Hepatocyte (in vitro differentiated cells): Measurements from ENCODE around the gene PRSS27.

Source experiments
- EZH2 ChIP-seq: fragments of 200-600 bp; sonication (generic); IDR thresholded peaks from 2 replicates; pipeline ENCODE4 v1.6.1; 2016; ENCODE audit warnings: antibody characterized with exemption, mild to moderate bottlenecking, borderline replicate concordance
- TF ChIP-seq, protein P1 (sequence below): fragments of 200-600 bp; sonication (generic); IDR thresholded peaks from 2 replicates; pipeline ENCODE4 v1.5.1; 2016; ENCODE audit warnings: antibody characterized with exemption, mild to moderate bottlenecking; ENCODE audit not compliant: poor library complexity

- TF ChIP-seq, protein P1, sequence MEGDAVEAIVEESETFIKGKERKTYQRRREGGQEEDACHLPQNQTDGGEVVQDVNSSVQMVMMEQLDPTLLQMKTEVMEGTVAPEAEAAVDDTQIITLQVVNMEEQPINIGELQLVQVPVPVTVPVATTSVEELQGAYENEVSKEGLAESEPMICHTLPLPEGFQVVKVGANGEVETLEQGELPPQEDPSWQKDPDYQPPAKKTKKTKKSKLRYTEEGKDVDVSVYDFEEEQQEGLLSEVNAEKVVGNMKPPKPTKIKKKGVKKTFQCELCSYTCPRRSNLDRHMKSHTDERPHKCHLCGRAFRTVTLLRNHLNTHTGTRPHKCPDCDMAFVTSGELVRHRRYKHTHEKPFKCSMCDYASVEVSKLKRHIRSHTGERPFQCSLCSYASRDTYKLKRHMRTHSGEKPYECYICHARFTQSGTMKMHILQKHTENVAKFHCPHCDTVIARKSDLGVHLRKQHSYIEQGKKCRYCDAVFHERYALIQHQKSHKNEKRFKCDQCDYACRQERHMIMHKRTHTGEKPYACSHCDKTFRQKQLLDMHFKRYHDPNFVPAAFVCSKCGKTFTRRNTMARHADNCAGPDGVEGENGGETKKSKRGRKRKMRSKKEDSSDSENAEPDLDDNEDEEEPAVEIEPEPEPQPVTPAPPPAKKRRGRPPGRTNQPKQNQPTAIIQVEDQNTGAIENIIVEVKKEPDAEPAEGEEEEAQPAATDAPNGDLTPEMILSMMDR = no peak
- no peak for TF ChIP-seq EZH2
These were observed 49.6 kb upstream of the PRSS27 start for GRCh38 chr16:2769675-2770056.
